Muscle of leg (tissue), 11 donors: ENCODE results near the gene ADAMTSL1. TPM values are rescaled to one million over a fixed set of nuclear protein-coding genes. Genes with fewer than 3 reads are reported as not detected.
A peak's percentile ranks its signal among the peaks of the same experiment; 100 is the strongest.

Source experiments
- DNase-seq: peaks from one replicate; pipeline ENCODE4 v3.0.0; 2013
- H3K27ac ChIP-seq: one replicate; pipeline ENCODE4 v1.5.1; 2013; ENCODE audit warnings: mild to moderate bottlenecking, low read length, control low read depth
- H3K27me3 ChIP-seq: one replicate; pipeline ENCODE4 v1.6.1; 2013; ENCODE audit warnings: low read length; ENCODE audit not compliant: control insufficient read depth, insufficient read depth
- H3K36me3 ChIP-seq: one replicate; pipeline ENCODE4 v1.6.1; 2013; ENCODE audit warnings: low read length; ENCODE audit not compliant: control insufficient read depth, insufficient read depth
- H3K4me1 ChIP-seq: one replicate; pipeline ENCODE4 v1.6.1; 2013; ENCODE audit warnings: low read length; ENCODE audit not compliant: control insufficient read depth, insufficient read depth
- H3K4me3 ChIP-seq: one replicate; pipeline ENCODE4 v1.5.1; 2013; ENCODE audit warnings: low read length, control low read depth
- H3K9me3 ChIP-seq: replicated peaks from 2 replicates; pipeline ENCODE4 v1.6.1; 2013; ENCODE audit warnings: low read depth, low read length; ENCODE audit not compliant: control insufficient read depth
- WGBS: methylation state at CpG from one replicate; pipeline ENCODE4 v1.1.5; 2013; ENCODE audit warnings: missing lambda C conversion rate; ENCODE audit not compliant: insufficient coverage; 5-methylcytosine and 5-hydroxymethylcytosine counted together
- polyA plus RNA-seq, 8 donors: library from polyadenylated mRNA; unstranded; fragments of 120-200 nt; gene quantifications; one replicate each; pipeline versions ENCODE4 v1.2.1 to v1.2.3, GENCODE V29; 2013; ENCODE audit warnings: inconsistent platforms in 1 of 8, low replicate concordance in 1 of 8; ENCODE audit not compliant: insufficient read length in 8 of 8, insufficient read depth in 1 of 8
- total RNA-seq: library from RNA; stranded (reverse); fragments of 120-200 nt; gene quantifications from one replicate; pipeline ENCODE4 v1.2.4, GENCODE V29; 2013

Gene ADAMTSL1
- total and polyA plus RNA-seq, 9 donors, result 9.9 to 32.9 (median 20.1) TPM

- Histone ChIP-seq H3K36me3 (no peaks in the 10 kb centered on the region), H3K4me1 (no peaks in the 10 kb centered on the region), H3K9me3 (peaks cover 2% of the 10 kb centered on the region), H3K4me3 (no peak overlapping the region), H3K27me3 (no peaks in the 10 kb centered on the region), H3K27ac (peak overlapping the region; percentile 62)
- 62% methylated on average over 4 of the region's 5 CpGs for WGBS
- peak; percentile 53 for DNase-seq
These were observed 158.9 kb downstream of the ADAMTSL1 start for GRCh38 chr9:18632632-18633403.

- no peak overlapping the region for H3K27ac ChIP-seq
- no peak overlapping the region for H3K4me3 ChIP-seq
- no peak for DNase-seq
- no peaks in the 10 kb centered on the region for H3K9me3 ChIP-seq
- no peaks in the 10 kb centered on the region for H3K36me3 ChIP-seq
- no CpG with 5 or more reads among the region's 2 CpGs for WGBS
- no peaks in the 10 kb centered on the region for H3K4me1 ChIP-seq
- H3K27me3 ChIP-seq, result no peaks in the 10 kb centered on the region
These were observed 162.8 kb downstream of the ADAMTSL1 start for GRCh38 chr9:18636781-18637180.

DNA sequence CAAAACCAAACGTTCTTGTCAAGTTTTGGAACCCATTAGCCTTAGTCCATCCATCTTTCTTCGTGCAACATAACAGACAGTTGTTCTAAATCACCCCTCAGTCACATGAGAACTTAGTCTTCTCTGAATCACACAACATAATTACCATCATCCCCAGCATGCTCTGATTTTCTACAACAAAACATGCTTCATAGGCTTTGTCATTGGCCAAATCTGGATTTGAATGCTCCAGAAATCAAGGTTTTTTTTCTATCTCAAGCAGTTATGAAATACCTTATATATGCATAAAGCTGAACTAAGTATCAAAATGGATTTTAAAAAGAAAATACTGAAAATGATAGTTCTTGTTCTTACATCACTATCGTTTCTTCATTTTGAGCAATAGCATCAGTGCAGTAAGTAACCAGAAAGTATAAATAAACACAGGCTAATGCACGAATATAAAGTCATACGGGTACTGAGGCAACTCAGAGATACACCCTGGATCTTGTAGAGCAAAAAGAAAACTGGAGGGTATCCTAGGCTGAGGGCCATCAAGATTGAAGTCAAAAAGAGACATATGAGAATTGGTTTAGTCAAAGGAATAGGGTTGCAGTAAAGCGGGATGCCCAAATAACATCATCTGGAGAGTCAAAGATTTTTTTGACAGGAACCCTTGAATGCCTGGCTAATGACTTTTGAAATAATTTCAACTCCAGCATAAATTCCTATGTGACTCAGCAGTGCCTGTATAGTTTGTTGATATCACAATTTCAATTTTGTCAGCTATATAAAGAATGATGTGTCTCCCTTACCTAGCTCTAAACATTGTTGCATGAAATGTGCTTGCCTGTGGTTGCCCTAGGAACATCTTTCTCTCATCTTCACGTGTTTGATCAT is 164.7 kb downstream of the ADAMTSL1 start:
- no peaks in the 10 kb centered on the region for H3K36me3 ChIP-seq
- 64% methylated on average over 3 of the region's 7 CpGs for WGBS
- H3K4me3 ChIP-seq, result no peak overlapping the region
- no peak for DNase-seq
- no peaks in the 10 kb centered on the region for H3K9me3 ChIP-seq
- no peaks in the 10 kb centered on the region for H3K4me1 ChIP-seq
- H3K27ac ChIP-seq, result no peak overlapping the region
- no peaks in the 10 kb centered on the region for H3K27me3 ChIP-seq

- Histone ChIP-seq H3K9me3 (no peaks in the 10 kb centered on the region), H3K27me3 (no peaks in the 10 kb centered on the region), H3K4me3 (no peak overlapping the region), H3K4me1 (no peaks in the 10 kb centered on the region), H3K36me3 (no peaks in the 10 kb centered on the region), H3K27ac (no peak overlapping the region)
- peak; percentile 88 for DNase-seq
- 80% methylated on average over 1 of the region's 4 CpGs for WGBS
These were observed 166.0 kb downstream of the ADAMTSL1 start for GRCh38 chr9:18639911-18640310.

DNA sequence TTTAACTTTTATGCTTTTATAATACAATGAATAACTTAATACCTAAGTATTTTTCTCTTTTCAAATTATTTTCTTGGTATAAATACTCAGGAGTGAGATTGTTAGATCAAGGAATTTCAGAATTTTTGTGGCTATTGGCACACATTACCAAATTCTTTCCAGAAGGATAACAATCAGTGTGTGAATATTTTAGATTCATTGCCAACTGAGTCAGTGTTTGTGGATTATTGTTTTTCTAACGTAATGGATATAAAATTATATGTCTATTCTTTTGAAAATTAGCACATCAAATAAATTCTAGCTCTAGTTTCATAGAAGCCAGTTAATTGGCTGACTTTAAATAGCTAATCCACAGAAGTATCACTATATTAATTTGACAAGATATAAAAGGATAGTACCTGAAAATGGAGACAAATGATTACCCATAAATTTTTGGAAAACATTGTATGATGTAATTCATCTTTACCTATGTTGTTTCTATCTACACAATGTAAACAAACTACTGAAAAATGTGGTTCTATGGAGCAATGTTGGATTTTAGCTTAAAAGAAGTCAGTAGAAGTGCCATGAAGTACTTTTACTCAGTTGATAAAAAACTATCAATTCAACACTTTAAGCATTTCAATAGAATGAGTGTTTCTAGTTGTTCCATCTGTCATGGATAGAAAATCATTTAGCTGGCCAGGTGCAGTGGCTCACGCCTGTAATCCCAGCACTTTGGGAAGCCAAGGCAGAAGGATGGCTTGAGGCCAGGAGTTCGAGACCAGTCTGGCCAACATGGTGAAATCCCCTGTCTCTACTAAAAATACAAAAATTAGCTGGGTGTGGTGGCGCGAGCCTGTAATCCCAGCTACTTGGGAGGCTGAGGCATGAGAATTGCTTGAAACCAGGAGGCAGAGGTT is 185.1 kb downstream of the ADAMTSL1 start:
- Histone ChIP-seq H3K36me3 (no peaks in the 10 kb centered on the region), H3K4me3 (no peak overlapping the region), H3K9me3 (no peaks in the 10 kb centered on the region), H3K4me1 (no peaks in the 10 kb centered on the region), H3K27ac (no peak overlapping the region), H3K27me3 (no peaks in the 10 kb centered on the region)
- 67% methylated on average over 1 of the region's 5 CpGs for WGBS
- DNase-seq, result no peak

DNA sequence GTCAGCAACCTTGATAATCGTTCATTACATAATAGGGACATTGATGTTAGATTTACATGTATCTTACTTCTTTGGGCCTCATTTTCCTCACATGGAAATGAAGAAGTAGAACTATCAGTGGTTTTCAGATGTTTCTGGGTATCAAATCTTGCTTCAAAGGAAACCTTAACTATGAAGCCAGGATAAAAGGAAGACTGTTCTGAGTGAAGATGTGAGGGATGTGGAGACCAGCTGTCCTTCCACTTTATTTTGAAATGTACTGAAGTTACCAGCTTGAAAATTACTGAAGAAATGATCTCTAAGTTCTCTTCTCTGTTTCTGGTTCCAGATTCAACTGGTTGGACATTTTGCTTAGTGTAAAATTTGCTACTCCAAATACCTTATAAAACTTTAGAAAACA is 186.0 kb downstream of the ADAMTSL1 start:
- Histone ChIP-seq H3K27me3 (no peaks in the 10 kb centered on the region), H3K27ac (no peak overlapping the region), H3K4me1 (no peaks in the 10 kb centered on the region), H3K9me3 (no peaks in the 10 kb centered on the region), H3K36me3 (no peaks in the 10 kb centered on the region), H3K4me3 (no peak overlapping the region)
- no CpG with 5 or more reads among the region's 1 CpG for WGBS
- DNase-seq, result no peak

DNA sequence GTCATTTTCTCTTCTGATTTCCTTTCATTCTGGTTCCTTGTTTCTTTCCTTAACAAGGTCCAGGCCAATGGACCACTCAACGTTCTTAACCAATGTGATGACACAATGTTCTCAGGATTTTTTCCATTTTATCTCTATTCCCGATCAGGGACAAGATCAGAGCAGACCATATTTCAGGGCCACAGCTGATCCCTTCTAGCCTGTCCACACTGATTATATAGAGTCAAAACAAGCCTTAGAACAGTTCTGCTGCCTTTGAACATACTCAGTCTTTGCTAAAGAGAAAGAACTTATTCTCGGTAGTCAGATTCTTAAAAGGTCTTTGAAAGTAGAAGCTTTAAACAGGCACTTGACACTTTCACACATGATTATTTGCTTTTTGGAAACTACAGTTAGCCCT is 188.4 kb downstream of the ADAMTSL1 start:
- H3K9me3 ChIP-seq, result no peaks in the 10 kb centered on the region
- H3K27me3 ChIP-seq, result no peaks in the 10 kb centered on the region
- H3K4me3 ChIP-seq, result no peak overlapping the region
- no peaks in the 10 kb centered on the region for H3K36me3 ChIP-seq
- peaks cover 2% of the 10 kb centered on the region for H3K4me1 ChIP-seq
- DNase-seq, result no peak
- WGBS, result 80% methylated on average over 2 of the region's 3 CpGs
- no peak overlapping the region for H3K27ac ChIP-seq

DNA sequence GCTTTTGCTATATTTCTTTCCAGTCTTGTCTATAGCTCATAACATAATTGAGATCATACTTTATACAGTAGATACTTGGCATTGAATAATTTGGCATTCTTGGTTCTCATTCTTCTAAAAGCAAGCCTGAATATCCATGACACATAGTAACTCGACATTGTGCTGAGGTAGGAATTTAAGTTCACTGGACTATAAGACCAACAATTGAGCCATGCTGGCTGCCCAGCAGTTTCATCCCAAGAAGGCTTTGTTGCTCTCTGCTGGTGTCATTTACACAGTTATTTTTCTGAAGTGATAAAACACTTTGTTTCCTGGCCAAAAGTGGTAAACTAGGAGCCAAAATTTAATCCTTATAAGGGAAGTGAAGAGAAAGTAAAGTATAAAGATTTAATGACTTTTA is 192.0 kb downstream of the ADAMTSL1 start:
- H3K9me3 ChIP-seq, result no peaks in the 10 kb centered on the region
- DNase-seq, result peak; percentile 33
- WGBS, result no CpG with 5 or more reads among the region's 1 CpG
- no peaks in the 10 kb centered on the region for H3K36me3 ChIP-seq
- H3K4me1 ChIP-seq, result peaks cover 2% of the 10 kb centered on the region
- no peak overlapping the region for H3K27ac ChIP-seq
- no peaks in the 10 kb centered on the region for H3K27me3 ChIP-seq
- H3K4me3 ChIP-seq, result no peak overlapping the region

GRCh38 chr9:18666348-18666747 is 192.4 kb downstream of the ADAMTSL1 start:
- H3K27me3 ChIP-seq, result no peaks in the 10 kb centered on the region
- no CpG with 5 or more reads among the region's 2 CpGs for WGBS
- no peaks in the 10 kb centered on the region for H3K9me3 ChIP-seq
- H3K4me1 ChIP-seq, result peaks cover 2% of the 10 kb centered on the region
- peak; percentile 25 for DNase-seq
- H3K27ac ChIP-seq, result no peak overlapping the region
- no peak overlapping the region for H3K4me3 ChIP-seq
- no peaks in the 10 kb centered on the region for H3K36me3 ChIP-seq
